ENCODE measurements around the gene GRIK3. TPM values are rescaled to one million over a fixed set of nuclear protein-coding genes. Genes with fewer than 3 reads are reported as not detected.

GRIK3 gene
- total RNA-seq, 4 donors from 2014 or later = under 0.01 to 0.16 TPM; not detected in 2

DNA sequence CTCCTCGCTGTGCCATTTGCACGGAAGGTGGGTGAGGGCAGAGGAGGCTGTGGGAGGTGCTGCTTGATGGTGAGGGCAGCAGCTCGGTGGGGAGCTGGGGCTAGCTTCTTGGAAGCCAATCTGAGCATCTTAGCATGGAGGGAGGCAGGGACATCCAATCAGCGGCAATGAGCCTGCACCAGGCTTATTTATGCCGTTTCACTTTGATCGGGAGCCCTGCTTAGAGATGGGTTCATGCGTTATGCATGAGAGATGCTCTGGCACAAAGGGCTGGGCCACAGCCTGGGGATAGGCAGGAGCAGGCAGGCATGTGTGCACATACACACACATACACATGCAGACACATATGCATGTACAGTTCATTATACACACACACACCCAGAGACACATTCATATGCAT lies 220.2 kb downstream of the GRIK3 start:
- TF ChIP-seq, protein P1, sequence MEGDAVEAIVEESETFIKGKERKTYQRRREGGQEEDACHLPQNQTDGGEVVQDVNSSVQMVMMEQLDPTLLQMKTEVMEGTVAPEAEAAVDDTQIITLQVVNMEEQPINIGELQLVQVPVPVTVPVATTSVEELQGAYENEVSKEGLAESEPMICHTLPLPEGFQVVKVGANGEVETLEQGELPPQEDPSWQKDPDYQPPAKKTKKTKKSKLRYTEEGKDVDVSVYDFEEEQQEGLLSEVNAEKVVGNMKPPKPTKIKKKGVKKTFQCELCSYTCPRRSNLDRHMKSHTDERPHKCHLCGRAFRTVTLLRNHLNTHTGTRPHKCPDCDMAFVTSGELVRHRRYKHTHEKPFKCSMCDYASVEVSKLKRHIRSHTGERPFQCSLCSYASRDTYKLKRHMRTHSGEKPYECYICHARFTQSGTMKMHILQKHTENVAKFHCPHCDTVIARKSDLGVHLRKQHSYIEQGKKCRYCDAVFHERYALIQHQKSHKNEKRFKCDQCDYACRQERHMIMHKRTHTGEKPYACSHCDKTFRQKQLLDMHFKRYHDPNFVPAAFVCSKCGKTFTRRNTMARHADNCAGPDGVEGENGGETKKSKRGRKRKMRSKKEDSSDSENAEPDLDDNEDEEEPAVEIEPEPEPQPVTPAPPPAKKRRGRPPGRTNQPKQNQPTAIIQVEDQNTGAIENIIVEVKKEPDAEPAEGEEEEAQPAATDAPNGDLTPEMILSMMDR (IDR thresholded peaks at IDR 0.05; ENCODE audit: low read depth) = no peak

DNA sequence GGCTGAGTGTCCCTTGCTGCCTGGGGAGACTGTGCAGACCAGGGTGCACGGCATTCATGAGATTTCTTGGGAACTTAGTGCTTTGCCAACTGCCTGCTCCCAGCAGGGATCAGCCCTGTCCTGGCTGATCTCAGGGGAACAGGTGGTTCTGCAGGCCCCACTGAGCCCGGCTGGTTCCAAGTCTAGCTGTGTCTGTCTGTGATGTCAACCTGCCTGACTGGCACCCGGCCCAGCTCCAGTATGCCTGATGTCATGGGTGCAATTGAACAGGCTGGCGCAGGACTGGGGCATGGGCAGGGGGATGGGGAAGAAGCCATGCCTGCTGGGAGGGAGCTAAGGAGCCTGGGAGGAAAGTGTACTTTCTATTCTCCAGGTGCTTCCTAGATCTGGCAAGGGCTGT lies 227.1 kb downstream of the GRIK3 start:
- TF ChIP-seq, protein P1 (IDR thresholded peaks at IDR 0.05; ENCODE audit: low read depth) = no peak

DNA sequence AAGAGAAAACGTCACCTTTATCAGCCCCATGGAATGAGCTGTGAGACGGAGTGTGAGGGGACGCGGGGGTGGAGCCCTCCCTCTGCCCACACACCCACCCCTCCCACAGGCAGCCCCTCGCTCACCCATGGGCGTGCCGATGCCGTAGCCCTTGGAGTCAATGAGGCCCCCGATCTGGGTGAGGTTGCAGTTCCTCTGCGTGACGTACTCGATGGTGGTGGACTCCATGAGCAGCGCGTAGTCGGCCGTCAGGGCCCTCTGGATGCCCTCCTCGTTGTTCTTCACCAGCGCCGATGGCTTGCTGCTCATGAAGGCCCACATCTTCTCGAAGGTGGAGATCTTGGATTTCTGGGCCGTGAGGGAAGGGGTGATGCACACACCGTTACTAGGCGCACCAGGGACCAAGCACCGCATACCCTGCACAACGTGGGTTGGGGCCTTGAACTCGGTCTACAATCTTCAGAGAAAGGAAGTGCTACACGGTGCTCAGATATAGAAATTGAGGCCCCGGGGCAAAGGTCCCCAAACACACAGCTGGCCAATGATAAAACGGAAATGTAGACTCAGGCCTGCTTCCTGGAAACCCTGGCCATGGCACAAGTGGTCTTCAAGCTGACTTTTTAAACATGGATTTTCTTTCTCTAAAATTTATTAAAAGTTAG lies 228.2 kb downstream of the GRIK3 start:
- TF ChIP-seq, protein P1 (IDR thresholded peaks at IDR 0.05; ENCODE audit: low read depth) = no peak

DNA sequence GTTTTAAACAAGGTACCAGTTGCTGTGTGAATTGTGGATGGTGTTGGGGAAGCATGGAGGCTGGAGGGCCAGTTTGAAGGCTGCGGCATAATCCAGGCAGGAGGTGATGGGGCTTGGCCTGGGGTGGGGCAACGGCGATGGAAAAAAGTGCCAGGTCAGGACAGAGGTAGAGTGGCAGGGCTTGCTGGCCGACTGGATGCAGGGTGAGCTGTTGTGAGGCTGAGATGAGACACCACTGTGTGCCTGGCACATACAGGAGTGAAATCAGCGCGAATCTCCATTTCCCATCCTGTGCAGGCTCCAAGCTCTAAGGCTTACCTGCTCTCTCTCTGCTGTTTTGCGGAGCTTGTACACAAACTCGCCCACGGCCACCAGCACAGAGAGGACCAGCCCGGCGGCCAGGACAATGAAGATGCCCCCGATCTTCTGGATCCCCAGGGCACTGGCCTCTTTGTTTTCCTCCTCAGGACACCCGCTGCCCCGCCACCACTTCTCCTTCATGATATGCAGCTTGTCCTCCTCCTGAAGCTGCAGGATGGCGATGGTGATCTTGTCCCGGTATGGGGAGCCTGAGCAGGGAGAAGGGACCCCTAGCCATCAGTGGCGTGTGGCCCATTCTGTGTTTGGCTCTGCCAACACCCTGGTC lies 229.5 kb downstream of the GRIK3 start:
- TF ChIP-seq, protein P1 (IDR thresholded peaks at IDR 0.05; ENCODE audit: low read depth) = no peak

DNA sequence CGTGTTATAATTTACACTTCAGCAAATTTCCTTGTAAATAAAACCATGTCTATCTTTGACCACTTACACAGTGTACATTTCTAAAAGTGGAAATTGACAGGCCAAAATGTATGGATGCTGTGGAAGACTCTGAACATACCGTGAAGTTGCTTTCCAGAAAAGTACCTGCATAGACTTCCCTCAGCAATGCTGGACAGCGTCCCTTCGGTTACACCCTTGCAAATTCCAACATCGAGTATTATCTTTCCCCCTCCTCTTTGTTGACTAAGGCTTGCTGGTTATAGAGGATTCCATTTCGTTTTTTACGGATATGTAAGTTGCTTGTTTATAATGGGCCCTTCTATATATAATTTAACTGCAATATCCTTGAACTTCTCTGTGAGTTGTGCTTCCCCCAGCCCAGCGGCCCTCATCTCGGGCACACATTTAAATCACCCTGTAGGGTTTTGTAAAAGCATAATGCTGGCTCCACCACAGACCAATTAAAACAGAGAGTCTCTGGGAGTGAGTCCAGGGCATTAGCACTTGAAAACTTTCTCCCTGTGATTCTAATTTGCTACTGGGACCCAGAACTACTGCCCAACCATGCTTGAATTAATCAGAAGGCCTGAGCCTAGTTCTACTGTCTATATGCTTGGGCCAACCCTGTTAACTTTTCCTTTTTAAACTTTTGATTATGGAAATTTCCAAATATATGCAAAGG lies 230.3 kb downstream of the GRIK3 start:
- TF ChIP-seq, protein P1 (IDR thresholded peaks at IDR 0.05; ENCODE audit: low read depth) = no peak

DNA sequence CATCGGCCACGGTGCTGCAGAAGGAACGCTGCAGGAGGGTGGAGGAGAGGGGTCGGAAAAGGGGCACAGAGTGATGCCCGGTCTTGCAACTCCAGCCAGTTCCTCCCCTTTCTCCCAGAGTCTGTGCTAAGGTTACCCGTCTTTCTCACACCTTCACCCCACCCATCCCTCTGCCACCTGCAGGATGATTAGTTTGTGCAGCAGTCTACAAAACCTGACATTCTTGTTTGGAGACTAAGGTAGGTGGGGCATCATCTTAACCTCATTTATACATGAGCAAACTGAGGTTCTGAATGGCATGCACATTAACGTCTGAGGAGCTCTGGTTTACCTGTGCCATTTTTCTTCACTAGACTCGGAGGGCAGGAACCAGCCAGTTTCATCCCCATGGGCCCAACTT lies 232.3 kb downstream of the GRIK3 start:
- TF ChIP-seq, protein P1 (IDR thresholded peaks at IDR 0.05; ENCODE audit: low read depth) = no peak

DNA sequence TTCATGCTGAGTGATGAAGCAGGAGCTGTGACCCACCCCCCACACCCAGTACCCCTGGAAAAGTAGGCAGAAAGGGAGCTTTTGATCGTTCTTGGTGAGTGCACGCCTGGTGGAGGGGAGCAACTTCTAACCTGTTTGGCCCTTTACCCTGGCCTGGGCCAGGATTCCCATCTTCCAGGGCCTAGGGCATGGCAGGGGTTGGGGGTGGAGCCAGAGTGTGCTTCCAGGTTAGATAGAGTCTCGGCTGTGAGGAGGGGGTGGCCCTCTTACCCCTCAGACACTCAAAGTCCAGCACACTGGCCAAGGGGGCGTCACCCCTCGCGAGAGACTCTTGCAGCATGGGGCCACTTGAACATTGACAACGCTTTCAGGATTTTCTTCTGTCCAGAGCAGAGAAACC lies 236.6 kb downstream of the GRIK3 start:
- TF ChIP-seq, protein P1 (IDR thresholded peaks at IDR 0.05; ENCODE audit: low read depth) = no peak

Data from subcutaneous adipose tissue (tissue), 4 donors.